ENCODE data around the gene TRIM14.

TRIM14 gene

GRCh38 chr9:98034593-98035546 is 84.2 kb downstream of the TRIM14 start:
- no peaks in the 10 kb centered on the region for H3K27me3 ChIP-seq
- H3K4me1 ChIP-seq (ENCODE audit: control insufficient read depth in 1 of 2, insufficient read depth in 1 of 2, low read depth in 1 of 2, low read length in 1 of 2) = peaks cover 0 to 9% of the 10 kb centered on the region in 2 experiments
- no peaks in the 10 kb centered on the region for H3K36me3 ChIP-seq
- no peak overlapping the region for H3K27ac ChIP-seq
- no peak overlapping the region for H3K4me3 ChIP-seq (ENCODE audit: low read depth in 1 of 2, low read length in 1 of 2)
- TF ChIP-seq CTCF (IDR thresholded peaks at IDR 0.05) = peak; percentile 86
- H3K9me3 ChIP-seq = no peaks in the 10 kb centered on the region

GRCh38 chr9:98031935-98032334 is 87.1 kb downstream of the TRIM14 start:
- TF ChIP-seq CTCF (IDR thresholded peaks at IDR 0.05) = no peak
- H3K4me3 ChIP-seq (ENCODE audit: low read depth in 1 of 2, low read length in 1 of 2) = no peak overlapping the region

GRCh38 chr9:98031169-98031568 is 87.9 kb downstream of the TRIM14 start:
- Histone ChIP-seq H3K4me3 (ENCODE audit: low read depth in 1 of 2, low read length in 1 of 2) (no peak overlapping the region), H3K27me3 (no peaks in the 10 kb centered on the region), H3K27ac (no peak overlapping the region), H3K4me1 (ENCODE audit: control insufficient read depth in 1 of 2, insufficient read depth in 1 of 2, low read depth in 1 of 2, low read length in 1 of 2) (peaks cover 0 to 9% of the 10 kb centered on the region in 2 experiments), H3K36me3 (no peaks in the 10 kb centered on the region), H3K9me3 (no peaks in the 10 kb centered on the region)
- TF ChIP-seq CTCF (IDR thresholded peaks at IDR 0.05) = no peak

More at GRCh38 chr9:98031935-98032334, 87.1 kb downstream of the TRIM14 start:
- Histone ChIP-seq H3K27ac (no peak overlapping the region), H3K9me3 (no peaks in the 10 kb centered on the region), H3K36me3 (no peaks in the 10 kb centered on the region), H3K27me3 (no peaks in the 10 kb centered on the region), H3K4me1 (ENCODE audit: control insufficient read depth in 1 of 2, insufficient read depth in 1 of 2, low read depth in 1 of 2, low read length in 1 of 2) (peaks cover 0 to 9% of the 10 kb centered on the region in 2 experiments)

GRCh38 chr9:98024702-98025101 is 94.3 kb downstream of the TRIM14 start:
- H3K27me3 ChIP-seq = no peaks in the 10 kb centered on the region
- no peak overlapping the region for H3K27ac ChIP-seq

GRCh38 chr9:98022447-98022846 is 96.6 kb downstream of the TRIM14 start:
- no peak for TF ChIP-seq CTCF (IDR thresholded peaks at IDR 0.05)
- H3K9me3 ChIP-seq = no peaks in the 10 kb centered on the region
- H3K4me1 ChIP-seq (ENCODE audit: control insufficient read depth in 1 of 2, insufficient read depth in 1 of 2, low read depth in 1 of 2, low read length in 1 of 2) = no peaks in the 10 kb centered on the region
- no peak overlapping the region for H3K4me3 ChIP-seq (ENCODE audit: low read depth in 1 of 2, low read length in 1 of 2)
- H3K27ac ChIP-seq = no peak overlapping the region
- H3K36me3 ChIP-seq = peaks cover 42% of the 10 kb centered on the region
- no peaks in the 10 kb centered on the region for H3K27me3 ChIP-seq

More at GRCh38 chr9:98024702-98025101, 94.3 kb downstream of the TRIM14 start:
- Histone ChIP-seq H3K36me3 (peaks cover 20% of the 10 kb centered on the region), H3K4me1 (ENCODE audit: control insufficient read depth in 1 of 2, insufficient read depth in 1 of 2, low read depth in 1 of 2, low read length in 1 of 2) (no peaks in the 10 kb centered on the region), H3K4me3 (ENCODE audit: low read depth in 1 of 2, low read length in 1 of 2) (no peak overlapping the region), H3K9me3 (no peaks in the 10 kb centered on the region)
- TF ChIP-seq CTCF (IDR thresholded peaks at IDR 0.05) = no peak

Data from neutrophil (primary cell).